ENCODE data around the gene MAB21L3.

The MAB21L3 gene

GRCh38 chr1:116110567-116111523 lies at the start of gene MAB21L3:
Gene MAB21L3 (plus strand): TSS chr1:116111399. CDS start chr1:116112616, 1,217 bp downstream.
- no peak for DNase-seq

GRCh38 chr1:116062201-116062600 lies 49.0 kb upstream of the MAB21L3 start:
- DNase-seq, result no peak

DNA sequence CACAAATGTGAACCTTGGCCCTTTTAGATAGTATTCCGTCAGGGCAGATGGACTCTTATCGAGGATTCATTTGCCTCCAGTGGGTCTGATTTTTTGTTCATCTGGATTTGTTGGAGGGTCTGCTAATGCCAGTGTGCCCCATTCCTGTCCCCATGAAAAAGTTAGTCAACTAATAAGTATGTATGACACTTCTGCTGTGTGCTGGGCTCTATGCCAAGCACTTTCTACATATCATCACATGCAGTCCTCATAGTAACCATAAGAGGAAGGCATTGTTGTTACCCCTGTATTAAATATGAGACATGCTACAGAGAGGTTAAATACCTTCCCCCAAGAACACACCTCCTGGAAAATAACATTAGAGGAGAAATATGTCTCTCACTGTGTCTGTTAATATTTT lies 46.6 kb upstream of the MAB21L3 start:
- no peak for DNase-seq

- no peak for DNase-seq
Observed at GRCh38 chr1:116066868-116067565, 44.2 kb upstream of the MAB21L3 start.

DNA sequence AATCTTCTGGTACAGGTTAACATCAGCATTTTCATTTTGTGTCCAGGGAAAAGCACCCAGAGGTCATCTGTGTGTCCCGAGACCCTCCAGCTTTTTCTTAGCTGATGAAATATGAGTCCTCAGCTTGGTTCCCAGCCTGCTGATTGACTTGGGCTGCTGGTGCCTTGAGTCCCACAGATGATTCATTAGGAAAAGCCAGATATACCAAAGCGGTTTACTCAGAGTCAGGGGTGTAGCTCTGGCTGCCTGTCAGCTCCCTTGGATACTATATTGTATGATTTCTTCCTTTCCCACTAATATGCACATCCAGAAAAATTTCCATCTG lies 43.7 kb upstream of the MAB21L3 start:
- no peak for DNase-seq

DNA sequence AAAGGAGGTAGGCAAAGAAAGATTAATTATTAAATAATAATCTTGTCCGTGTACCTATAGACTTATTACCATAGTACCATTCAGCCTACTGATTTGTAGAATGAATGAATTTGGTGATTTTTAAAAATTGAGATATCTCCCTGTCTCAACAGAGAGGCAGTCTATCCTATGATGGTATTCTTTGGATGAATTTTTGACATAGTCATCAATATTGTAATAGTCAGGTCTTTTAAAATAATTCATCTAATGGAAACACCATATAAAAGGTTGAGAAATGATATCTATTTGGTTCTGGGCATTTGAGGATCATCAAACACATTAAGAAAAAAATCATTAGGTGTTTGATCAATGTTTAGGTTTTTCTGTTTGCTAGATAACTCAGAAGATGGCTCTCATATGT lies 35.6 kb upstream of the MAB21L3 start:
- no peak for DNase-seq

- no peak for DNase-seq
Observed at GRCh38 chr1:116075990-116076389, 35.2 kb upstream of the MAB21L3 start.

- DNase-seq, result no peak
Observed at GRCh38 chr1:116076831-116077230, 34.4 kb upstream of the MAB21L3 start.

DNA sequence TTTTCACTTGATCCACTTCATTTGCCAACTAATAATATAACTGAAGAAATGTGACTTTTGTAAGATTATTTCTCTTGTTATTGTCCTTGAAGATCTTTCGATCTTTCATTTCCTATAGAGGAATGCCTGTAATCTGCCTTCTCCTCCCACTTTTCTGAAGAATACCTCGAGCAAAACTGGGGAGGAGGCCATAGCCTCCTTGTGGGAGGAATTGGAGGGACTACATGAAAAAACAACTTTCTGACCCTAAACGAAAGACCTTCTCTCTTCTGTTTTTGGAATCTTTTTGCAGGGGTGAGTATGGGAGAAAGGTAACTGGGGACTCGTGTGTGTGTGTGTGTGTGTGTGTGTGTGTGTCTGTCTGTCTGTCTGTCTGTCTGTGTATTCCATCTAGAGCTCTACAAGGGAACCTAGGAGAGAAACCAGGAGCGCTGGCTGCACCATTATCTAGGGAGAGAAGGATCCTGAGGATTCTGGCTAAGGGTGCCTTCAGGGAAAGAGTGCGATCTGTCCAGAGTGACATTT lies 32.4 kb upstream of the MAB21L3 start:
- DNase-seq, result no peak

DNA sequence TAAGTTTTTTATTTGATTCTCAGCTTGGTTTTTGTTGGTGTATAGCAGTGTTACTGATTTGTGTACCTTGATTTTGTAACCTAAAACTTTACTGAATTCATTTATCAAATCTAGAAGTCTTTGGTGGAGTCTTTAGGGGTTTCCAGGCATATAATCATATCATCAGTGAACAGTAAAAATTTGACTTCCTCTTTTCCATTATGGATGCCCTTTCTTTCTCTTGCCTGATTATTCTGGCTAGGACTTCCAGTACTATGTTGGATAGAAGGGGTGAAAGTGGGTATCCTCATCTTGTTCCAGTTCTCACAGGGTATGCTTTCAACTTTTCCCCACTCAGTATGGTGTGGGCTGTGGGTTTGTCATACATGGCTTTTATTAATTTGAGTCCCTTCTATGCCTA lies 23.6 kb upstream of the MAB21L3 start:
- no peak for DNase-seq

DNA sequence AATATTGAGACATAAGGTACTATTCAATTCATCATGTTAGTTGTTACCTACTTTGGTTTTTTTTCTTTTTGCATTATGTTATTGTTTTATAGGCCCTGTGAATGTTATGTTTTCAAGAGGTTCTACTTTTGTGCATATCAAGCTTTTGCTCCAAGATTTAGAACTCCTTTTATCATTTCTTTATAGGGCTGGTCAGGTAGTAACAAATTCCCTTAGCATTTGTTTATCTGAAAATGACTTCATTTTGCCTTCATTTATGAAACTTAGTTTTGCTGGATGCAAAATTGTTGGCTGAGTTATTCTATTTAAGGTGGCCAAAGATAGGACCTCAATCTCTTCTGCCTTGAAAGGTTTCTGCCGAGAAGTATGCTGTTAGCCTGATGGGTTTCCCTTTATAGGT lies 21.3 kb upstream of the MAB21L3 start:
- no peak for DNase-seq

GRCh38 chr1:116091083-116091482 lies 20.1 kb upstream of the MAB21L3 start:
- no peak for DNase-seq

DNA sequence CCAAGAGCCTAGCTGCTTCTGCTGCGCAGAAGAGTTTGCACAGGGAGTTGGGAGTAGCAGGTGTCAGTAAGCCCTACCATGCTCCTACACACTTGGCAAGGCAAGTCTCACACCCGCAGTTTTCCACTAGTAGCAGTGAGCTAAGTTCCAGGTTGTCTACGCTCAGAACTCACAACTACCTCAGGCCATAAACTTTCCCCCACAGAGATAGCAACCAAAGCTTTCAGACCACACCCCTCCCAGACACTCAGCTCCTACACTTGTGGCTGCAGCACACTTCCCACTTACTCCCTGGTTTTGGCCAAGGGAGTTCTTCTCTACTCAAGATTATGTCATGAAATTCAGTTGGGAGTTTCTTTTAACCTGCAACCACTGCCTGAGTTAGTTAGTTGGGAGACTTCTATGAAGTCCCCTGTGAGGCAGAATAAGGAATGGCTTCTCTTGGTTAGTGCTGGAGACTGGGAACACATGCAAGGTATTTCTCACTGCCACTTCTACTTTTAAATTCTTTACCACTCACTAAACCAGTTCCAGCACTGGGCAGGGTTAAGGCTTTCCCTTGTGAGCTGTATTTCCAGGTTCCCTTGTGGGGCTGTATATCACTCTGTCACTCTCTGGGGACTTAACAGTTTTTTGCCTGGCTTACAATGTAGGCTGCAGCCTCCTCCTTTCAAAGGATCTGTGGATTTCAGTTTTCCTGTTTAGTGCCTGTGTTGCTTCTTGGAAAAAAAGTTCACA lies 18.3 kb upstream of the MAB21L3 start:
- DNase-seq, result no peak

DNA sequence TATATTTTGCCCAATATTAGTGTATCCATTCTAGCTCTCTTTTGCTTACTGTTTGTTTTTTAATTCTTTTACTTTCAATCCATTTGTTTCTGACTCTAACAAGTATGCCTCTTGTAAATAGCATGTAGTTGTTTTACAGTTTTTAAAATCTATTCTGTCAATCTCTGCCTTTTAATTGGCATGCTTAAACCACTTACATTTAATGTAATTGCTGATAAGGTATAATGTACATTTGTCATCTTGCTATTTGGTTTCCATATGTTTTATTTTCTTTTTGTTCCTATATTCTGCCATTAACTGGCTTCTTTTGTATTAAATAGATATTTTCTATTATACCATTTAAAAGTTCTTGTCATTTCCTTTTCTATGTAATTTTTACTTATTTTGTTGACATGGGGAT lies 16.2 kb upstream of the MAB21L3 start:
- DNase-seq, result no peak

GRCh38 chr1:116096013-116096618 lies 15.1 kb upstream of the MAB21L3 start:
- DNase-seq, result no peak

DNA sequence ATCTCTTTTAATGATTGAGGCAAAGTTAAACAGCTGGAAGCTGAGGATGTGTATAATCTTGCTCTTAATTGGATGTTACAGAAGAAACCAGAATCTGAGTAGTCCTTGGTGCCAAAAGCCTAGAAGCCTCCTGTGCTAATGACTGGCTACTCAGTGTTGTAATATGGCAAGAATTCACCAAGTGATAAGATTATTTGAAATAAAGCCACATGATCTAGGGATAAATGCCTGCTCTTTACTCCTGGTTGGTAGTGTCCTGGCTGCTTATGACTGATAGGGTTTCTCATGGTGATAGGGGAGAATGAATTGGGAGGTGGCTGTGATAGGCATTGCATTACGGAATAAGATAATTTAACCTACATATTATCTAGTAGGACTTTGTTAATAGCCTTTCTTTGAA lies 13.6 kb upstream of the MAB21L3 start:
- DNase-seq, result no peak

GRCh38 chr1:116099379-116099778 lies 11.8 kb upstream of the MAB21L3 start:
- DNase-seq, result no peak

GRCh38 chr1:116099919-116100318 lies 11.3 kb upstream of the MAB21L3 start:
- DNase-seq, result no peak

DNA sequence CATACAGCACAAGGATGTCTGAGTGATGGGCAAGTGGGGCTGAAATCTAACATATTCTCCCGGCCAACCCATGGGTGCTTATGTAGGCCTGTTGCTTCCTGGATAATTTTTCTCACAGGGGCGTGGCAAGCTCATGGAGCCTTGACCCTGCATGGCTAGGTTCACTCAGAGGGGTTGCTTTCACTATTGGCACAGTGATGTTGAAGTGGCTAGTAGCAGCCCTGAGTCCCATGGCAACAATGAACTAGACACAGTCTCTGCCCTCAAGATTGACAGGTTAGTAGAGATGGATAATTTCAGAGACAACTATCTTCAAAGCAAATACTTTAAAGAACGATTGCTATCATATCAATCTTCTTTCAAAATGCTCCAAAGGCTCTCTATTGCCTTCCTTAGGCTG lies 6.5 kb upstream of the MAB21L3 start:
- DNase-seq, result no peak

DNA sequence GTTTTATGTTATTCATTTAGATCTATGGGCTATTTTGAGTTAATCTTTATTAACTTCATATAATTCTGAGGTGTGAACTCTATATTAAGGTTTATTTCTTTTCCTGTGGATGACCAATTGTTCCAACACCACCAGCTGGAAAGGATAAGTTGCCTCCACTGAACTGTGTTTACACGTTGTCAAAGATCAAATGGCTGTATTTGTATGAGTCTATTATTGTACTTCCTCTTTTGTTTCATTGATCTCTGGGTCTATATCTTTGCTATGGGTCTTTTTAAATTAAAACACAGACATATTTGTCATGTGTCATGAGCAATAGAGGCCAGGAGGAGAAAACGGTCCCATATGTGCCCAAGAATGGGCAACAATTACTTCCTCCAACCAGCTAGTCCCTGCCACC lies 5.2 kb upstream of the MAB21L3 start:
- DNase-seq, result no peak

DNA sequence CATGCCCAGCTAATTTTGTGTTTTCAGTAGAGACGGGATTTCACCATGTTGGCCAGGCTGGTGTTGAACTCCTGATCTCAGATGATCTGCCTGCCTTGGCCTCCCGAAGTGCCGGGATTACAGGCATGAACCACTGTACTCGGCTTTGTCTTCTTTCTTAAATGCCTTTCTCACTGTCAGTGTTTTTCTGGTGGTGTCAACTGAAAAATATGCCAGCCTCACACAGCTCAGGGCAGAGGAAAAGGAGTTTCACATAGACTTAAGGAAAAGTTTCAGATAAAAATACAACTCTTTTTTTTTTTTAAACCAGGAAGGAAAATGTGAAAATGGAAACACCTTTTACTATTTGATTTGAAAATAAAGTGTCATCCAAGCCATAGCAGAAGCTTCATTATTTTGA lies 4.6 kb upstream of the MAB21L3 start:
- DNase-seq, result no peak

- DNase-seq, result no peak
Observed at GRCh38 chr1:116107371-116107770, 3.8 kb upstream of the MAB21L3 start.

GRCh38 chr1:116111524-116112021 lies 374 bp downstream of the MAB21L3 start:
- DNase-seq, result no peak
